ENCODE data around the gene LRRC32.

The LRRC32 gene

DNA sequence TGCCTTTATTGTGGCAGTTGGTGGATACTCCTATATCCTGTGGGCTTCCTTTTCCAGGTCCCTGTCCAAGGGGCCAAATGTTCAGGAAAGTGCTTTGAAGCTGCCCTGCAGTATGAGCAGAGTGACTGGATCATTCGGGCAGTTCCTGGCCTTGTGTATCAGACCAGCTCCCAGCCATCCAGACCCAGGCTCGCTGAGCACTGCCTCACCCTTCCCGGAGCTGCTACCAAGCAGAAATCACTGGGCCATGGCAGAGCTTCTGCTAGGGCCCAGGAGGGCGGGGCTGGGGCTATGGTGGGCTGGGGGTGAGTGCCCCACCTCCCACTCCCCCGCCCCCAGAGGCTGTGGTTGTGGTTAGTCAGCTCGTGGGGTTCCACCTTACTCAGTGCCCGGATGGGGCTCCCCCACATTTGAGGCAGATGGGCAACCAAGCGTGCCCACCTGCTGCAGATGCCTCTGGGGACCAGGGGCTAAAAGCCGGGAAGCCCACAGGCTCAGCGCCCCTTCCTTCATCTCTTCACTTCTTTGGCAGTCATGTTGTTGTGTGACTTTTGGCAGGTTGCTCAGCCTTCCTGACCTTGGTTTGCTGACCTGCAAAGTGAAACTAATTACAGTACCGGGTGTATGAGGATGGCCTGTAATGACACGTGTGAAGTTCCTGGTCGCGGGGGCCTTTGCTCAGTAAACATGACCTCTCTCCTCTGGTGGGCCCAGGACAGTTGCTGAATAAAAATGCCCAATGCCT, 2.1 kb upstream of the LRRC32 start:
- POLR2A ChIA-PET, result no interaction called here
- TF ChIP-seq TARDBP (IDR thresholded peaks at IDR 0.05) (no peak), BHLHE40 (IDR thresholded peaks at IDR 0.05; ENCODE audit: borderline replicate concordance) (no peak), CTBP1 (IDR thresholded peaks at IDR 0.05; ENCODE audit: borderline replicate concordance) (no peak), ELF4 (IDR thresholded peaks at IDR 0.05) (no peak), NFRKB (IDR thresholded peaks at IDR 0.05) (no peak), L3MBTL2 (conservative IDR thresholded peaks at IDR 0.05) (no peak)
- TF ChIP-seq, protein P1, sequence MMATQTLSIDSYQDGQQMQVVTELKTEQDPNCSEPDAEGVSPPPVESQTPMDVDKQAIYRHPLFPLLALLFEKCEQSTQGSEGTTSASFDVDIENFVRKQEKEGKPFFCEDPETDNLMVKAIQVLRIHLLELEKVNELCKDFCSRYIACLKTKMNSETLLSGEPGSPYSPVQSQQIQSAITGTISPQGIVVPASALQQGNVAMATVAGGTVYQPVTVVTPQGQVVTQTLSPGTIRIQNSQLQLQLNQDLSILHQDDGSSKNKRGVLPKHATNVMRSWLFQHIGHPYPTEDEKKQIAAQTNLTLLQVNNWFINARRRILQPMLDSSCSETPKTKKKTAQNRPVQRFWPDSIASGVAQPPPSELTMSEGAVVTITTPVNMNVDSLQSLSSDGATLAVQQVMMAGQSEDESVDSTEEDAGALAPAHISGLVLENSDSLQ (IDR thresholded peaks at IDR 0.05), result no peak
- no peak for DNase-seq (ENCODE audit: extremely low spot score)
- CTCF ChIA-PET, result no interaction called here

DNA sequence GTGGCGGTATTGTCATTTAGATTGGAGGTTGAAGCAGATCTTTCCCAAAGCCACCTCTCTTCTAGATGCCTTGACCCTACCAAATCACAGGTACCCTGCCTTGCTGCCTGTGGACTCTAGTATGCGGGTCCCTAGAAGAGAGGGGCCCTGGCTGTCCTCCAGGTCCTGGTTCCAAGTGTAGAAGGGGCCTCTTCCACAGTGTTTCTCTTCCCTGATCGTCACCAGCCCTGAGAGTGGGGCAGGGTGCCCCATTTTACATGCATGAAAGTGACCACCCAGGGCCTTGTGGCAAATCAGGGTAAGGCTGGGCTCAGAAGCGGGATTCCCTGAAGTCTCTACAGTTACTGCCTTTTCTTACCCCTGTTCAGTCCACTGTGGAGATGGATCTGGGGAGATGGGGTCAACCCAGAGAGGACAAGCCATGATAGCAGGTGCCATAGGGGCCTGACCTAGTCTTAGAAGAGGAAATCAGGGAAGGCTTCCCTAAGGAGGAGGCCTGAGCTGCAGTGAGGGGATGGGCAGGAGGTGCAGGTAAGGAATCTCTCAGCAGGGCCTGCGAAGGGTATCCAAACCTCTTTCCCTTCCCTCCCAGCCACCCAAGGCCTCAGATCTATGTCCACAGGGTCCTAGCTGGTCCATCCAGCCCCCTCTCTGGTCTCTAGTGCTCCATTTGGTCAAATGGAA, 1.2 kb upstream of the LRRC32 start:
- TF ChIP-seq LEF1 (IDR thresholded peaks at IDR 0.05; ENCODE audit: borderline replicate concordance) (no peak), FOXM1 (IDR thresholded peaks at IDR 0.05; ENCODE audit: borderline replicate concordance) (no peak), L3MBTL2 (conservative IDR thresholded peaks at IDR 0.05) (no peak), ARNT (IDR thresholded peaks at IDR 0.05) (no peak), FOXA1 (IDR thresholded peaks at IDR 0.05) (no peak), HDGF (IDR thresholded peaks at IDR 0.05; ENCODE audit: borderline replicate concordance) (no peak), TARDBP (IDR thresholded peaks at IDR 0.05) (no peak), BHLHE40 (IDR thresholded peaks at IDR 0.05; ENCODE audit: borderline replicate concordance) (no peak), SUZ12 (IDR thresholded peaks at IDR 0.05) (no peak), ZNF384 (IDR thresholded peaks at IDR 0.05) (no peak), ELF4 (IDR thresholded peaks at IDR 0.05) (no peak), NFRKB (IDR thresholded peaks at IDR 0.05) (no peak), FOXK2 (IDR thresholded peaks at IDR 0.05) (no peak), SP1 (IDR thresholded peaks at IDR 0.05) (no peak), CTBP1 (IDR thresholded peaks at IDR 0.05; ENCODE audit: borderline replicate concordance) (no peak)
- TF ChIP-seq, protein P1 (IDR thresholded peaks at IDR 0.05), result no peak
- DNase-seq (ENCODE audit: extremely low spot score), result no peak
- POLR2A ChIA-PET, result no interaction called here
- CTCF ChIA-PET, result no interaction called here

DNA sequence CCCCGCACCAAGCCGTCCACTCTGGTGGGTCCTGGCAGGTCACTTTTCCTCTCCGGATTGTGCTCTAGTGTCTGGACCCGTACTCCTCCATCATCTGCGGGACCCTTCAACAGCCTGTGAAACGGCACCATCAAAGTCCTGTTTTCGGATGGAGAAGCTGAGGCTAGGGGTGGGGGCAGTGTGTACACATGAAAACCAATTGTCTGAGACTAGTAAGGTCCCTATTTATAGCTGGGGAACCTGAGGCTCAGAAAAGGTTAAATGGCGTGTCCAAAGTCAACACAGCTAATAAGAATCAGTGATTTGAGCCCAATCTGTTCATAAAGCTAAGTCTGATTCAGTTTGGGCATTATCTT, 668 bp upstream of the LRRC32 start:
- DNase-seq (ENCODE audit: extremely low spot score), result no peak
- CTCF ChIA-PET, result no interaction called here
- POLR2A ChIA-PET, result no interaction called here
- TF ChIP-seq FOXM1 (IDR thresholded peaks at IDR 0.05; ENCODE audit: borderline replicate concordance) (no peak), LEF1 (IDR thresholded peaks at IDR 0.05; ENCODE audit: borderline replicate concordance) (no peak), FOXK2 (IDR thresholded peaks at IDR 0.05) (no peak), BHLHE40 (IDR thresholded peaks at IDR 0.05; ENCODE audit: borderline replicate concordance) (no peak), SUZ12 (IDR thresholded peaks at IDR 0.05) (no peak), ARNT (IDR thresholded peaks at IDR 0.05) (no peak), HDGF (IDR thresholded peaks at IDR 0.05; ENCODE audit: borderline replicate concordance) (no peak), SP1 (IDR thresholded peaks at IDR 0.05) (no peak), CTBP1 (IDR thresholded peaks at IDR 0.05; ENCODE audit: borderline replicate concordance) (no peak), TARDBP (IDR thresholded peaks at IDR 0.05) (no peak), L3MBTL2 (conservative IDR thresholded peaks at IDR 0.05) (no peak), ZNF384 (IDR thresholded peaks at IDR 0.05) (no peak), ELF4 (IDR thresholded peaks at IDR 0.05) (no peak)
- TF ChIP-seq, protein P1 (IDR thresholded peaks at IDR 0.05), result no peak

DNA sequence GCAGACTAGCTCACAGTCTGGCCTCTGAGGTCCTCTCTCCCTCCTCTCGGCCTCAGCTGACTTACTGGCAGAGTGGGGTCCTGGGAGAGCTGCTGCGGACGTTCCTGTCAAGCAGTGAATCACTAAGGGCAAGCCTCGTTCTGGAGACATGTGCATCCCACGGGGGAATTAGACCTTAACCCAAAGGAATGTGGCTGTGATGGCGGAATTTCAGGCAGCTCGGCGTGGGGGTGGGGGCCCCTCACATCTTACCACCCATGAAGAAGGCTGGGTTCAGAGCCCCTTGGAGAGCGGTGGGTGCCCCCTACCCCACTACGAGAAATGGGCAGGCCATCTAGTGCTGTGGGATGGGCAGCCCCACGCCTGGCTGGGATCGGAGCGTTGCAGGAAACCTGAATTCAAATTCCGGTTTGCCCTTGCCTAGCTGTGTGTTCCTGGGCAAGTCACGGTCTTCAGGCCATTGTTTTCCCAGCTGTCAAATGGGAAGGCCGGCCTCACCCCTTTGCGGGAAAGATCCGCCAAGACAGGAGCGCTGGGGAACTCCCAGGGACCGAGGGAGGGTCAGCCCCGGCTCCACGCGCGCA, 554 bp downstream of the LRRC32 start:
- CTCF ChIA-PET, result interaction anchor here (1.0 to 1.4 kb wide), 2 partner anchors 8 to 52 kb away, joined by 3 read pairs; no protein-coding TSS in a partner anchor
- POLR2A ChIA-PET, result no interaction called here
- no peak for DNase-seq (ENCODE audit: extremely low spot score)
- no peak for TF ChIP-seq BHLHE40 (IDR thresholded peaks at IDR 0.05; ENCODE audit: borderline replicate concordance)
- no peak for TF ChIP-seq FOXM1 (IDR thresholded peaks at IDR 0.05; ENCODE audit: borderline replicate concordance)
- no peak for TF ChIP-seq FOXK2 (IDR thresholded peaks at IDR 0.05)
- no peak for TF ChIP-seq FOXA1 (IDR thresholded peaks at IDR 0.05)
- no peak for TF ChIP-seq NFRKB (IDR thresholded peaks at IDR 0.05)
- TF ChIP-seq ELF4 (IDR thresholded peaks at IDR 0.05), result no peak
- no peak for TF ChIP-seq ARNT (IDR thresholded peaks at IDR 0.05)
- TF ChIP-seq HDGF (IDR thresholded peaks at IDR 0.05; ENCODE audit: borderline replicate concordance), result no peak
- TF ChIP-seq SUZ12 (IDR thresholded peaks at IDR 0.05), result no peak
- TF ChIP-seq ZNF384 (IDR thresholded peaks at IDR 0.05), result no peak
- TF ChIP-seq L3MBTL2 (conservative IDR thresholded peaks at IDR 0.05), result no peak
- no peak for TF ChIP-seq TARDBP (IDR thresholded peaks at IDR 0.05)
- TF ChIP-seq, protein P1 (IDR thresholded peaks at IDR 0.05), result no peak
- TF ChIP-seq CTBP1 (IDR thresholded peaks at IDR 0.05; ENCODE audit: borderline replicate concordance), result no peak
- TF ChIP-seq SP1 (IDR thresholded peaks at IDR 0.05), result no peak
- TF ChIP-seq LEF1 (IDR thresholded peaks at IDR 0.05; ENCODE audit: borderline replicate concordance), result no peak

All from HEK293T (cell line).